Measurements from ENCODE around the gene MILR1. TPM values are rescaled to one million over a fixed set of nuclear protein-coding genes. Genes with fewer than 3 reads are reported as not detected.
A peak's percentile ranks its signal among the peaks of the same experiment; 100 is the strongest.
"Not testable (repeated sequence)": the region's sequence is repeated elsewhere in the genome, so short reads cannot be mapped to it uniquely, and the experiment has no call there.

MILR1 gene
- total RNA-seq, 2 donors from 2014 or later: 2.4 to 5.0 TPM

DNA sequence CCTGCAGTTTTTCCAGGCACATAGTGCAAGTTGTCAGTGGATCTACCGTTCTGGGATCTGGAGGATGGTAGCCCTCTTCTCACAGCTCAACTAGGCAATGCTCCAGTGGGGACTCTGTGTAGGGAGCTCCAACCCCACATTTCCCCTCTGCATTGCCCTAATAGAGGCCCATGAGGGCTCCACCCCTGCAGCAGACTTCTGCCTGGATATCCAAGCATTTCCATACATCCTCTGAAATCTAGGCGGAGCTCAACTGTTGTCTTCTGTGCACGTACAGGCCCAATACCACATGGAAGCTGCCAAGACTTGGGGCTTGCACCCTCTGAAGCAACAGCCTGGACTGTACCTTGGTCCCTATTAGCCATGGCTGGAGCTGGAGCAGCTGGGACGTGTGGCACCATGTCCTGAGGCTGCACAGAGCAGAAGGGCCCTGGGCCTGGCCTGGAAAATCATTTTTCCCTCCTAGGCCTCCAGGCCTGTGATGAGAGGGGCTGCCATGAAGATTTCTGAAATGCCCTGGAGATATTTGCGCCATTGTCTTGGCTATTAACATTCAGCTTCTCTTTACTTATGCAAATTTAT, 10.9 kb upstream of the MILR1 start:
- DNase-seq (ENCODE audit: low spot score): no peak
- no peak for TF ChIP-seq CTCF (IDR thresholded peaks at IDR 0.05)
- Histone ChIP-seq H3K27ac (no peak overlapping the region), H3K4me1 (peaks cover 0 to 11% of the 10 kb centered on the region in 2 donors), H3K27me3 (no peaks in the 10 kb centered on the region), H3K36me3 (no peaks in the 10 kb centered on the region), H3K9me3 (peaks cover 11 to 22% of the 10 kb centered on the region in 2 donors), H3K4me3 (no peak overlapping the region)

GRCh38 chr17:64439521-64439920, 9.4 kb upstream of the MILR1 start:
- H3K9me3 ChIP-seq: peaks cover 11 to 22% of the 10 kb centered on the region in 2 donors
- not testable (repeated sequence) for H3K4me3 ChIP-seq; DNase-seq (ENCODE audit: low spot score)

GRCh38 chr17:64439956-64440355, 9.0 kb upstream of the MILR1 start:
- DNase-seq (ENCODE audit: low spot score): no peak
- Histone ChIP-seq H3K4me1 (peaks cover 0 to 14% of the 10 kb centered on the region in 2 donors), H3K4me3 (no peak overlapping the region), H3K36me3 (no peaks in the 10 kb centered on the region), H3K27ac (no peak overlapping the region), H3K27me3 (no peaks in the 10 kb centered on the region), H3K9me3 (peaks cover 11 to 22% of the 10 kb centered on the region in 2 donors)
- TF ChIP-seq CTCF (IDR thresholded peaks at IDR 0.05): no peak

More at GRCh38 chr17:64439521-64439920, 9.4 kb upstream of the MILR1 start:
- H3K27ac ChIP-seq, H3K36me3 ChIP-seq, H3K27me3 ChIP-seq: not testable (repeated sequence)
- H3K4me1 ChIP-seq: peaks cover 0 to 14% of the 10 kb centered on the region in 2 donors

DNA sequence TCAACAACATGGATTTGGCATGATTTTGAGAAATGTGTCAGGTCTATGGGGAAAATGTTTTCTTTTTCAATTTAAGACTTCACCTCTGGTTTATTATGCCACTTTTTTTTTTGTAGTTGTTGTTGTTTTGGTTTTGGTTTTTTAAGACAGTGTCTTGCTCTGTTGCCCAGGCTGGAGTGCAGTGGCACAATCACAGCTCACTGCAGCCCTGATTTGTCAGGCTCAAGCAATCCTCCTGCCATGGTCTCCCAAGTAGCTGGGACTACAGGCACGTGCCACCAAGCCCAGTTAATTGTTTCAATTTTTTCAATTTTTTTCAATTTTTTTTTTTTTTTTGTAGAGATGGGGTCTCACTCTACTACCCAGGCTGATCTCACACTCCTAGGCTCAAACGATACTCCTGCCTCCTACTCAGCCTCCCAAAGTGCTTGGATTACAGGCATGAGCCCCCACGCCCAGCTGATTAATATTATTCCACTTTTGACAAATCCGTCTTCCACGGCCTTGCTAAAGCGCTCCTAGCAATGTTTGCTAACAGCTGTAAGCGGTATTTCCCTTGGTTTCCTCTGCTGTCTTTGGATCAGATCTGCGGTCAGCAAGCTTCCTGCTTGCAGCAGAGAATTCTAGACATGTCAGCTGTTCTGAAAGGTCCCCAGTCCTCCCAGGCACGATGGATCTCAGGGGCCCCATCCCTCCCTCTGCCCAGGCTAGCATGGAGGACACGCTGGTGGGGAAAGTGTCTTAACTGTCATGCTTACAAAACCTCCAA, 7.0 kb upstream of the MILR1 start:
- Histone ChIP-seq H3K36me3 (no peaks in the 10 kb centered on the region), H3K9me3 (peaks cover 11 to 22% of the 10 kb centered on the region in 2 donors), H3K27ac (peak overlapping the region; percentile 31 to 46), H3K4me3 (no peak overlapping the region), H3K4me1 (peaks cover 0 to 14% of the 10 kb centered on the region in 2 donors), H3K27me3 (no peaks in the 10 kb centered on the region)
- no peak for DNase-seq (ENCODE audit: low spot score)
- no peak for TF ChIP-seq CTCF (IDR thresholded peaks at IDR 0.05)

- no peak for DNase-seq (ENCODE audit: low spot score)
- no peak overlapping the region for H3K4me3 ChIP-seq
- TF ChIP-seq CTCF (IDR thresholded peaks at IDR 0.05): no peak
These were observed 6.4 kb upstream of the MILR1 start for GRCh38 chr17:64442541-64442971.

GRCh38 chr17:64443086-64443760, 5.7 kb upstream of the MILR1 start:
- peak overlapping the region in 1 of 2 donors; percentile 46 for H3K27ac ChIP-seq
- TF ChIP-seq CTCF (IDR thresholded peaks at IDR 0.05): no peak
- DNase-seq (ENCODE audit: low spot score): no peak

More at GRCh38 chr17:64442541-64442971, 6.4 kb upstream of the MILR1 start:
- Histone ChIP-seq H3K36me3 (no peaks in the 10 kb centered on the region), H3K27ac (peak overlapping the region; percentile 31 to 46), H3K9me3 (peaks cover 9 to 16% of the 10 kb centered on the region in 2 donors), H3K27me3 (no peaks in the 10 kb centered on the region), H3K4me1 (peaks cover 0 to 14% of the 10 kb centered on the region in 2 donors)

More at GRCh38 chr17:64443086-64443760, 5.7 kb upstream of the MILR1 start:
- Histone ChIP-seq H3K4me1 (peaks cover 0 to 14% of the 10 kb centered on the region in 2 donors), H3K36me3 (no peaks in the 10 kb centered on the region), H3K9me3 (peaks cover 3 to 9% of the 10 kb centered on the region in 2 donors), H3K4me3 (no peak overlapping the region), H3K27me3 (no peaks in the 10 kb centered on the region)

Data from right atrium auricular region (tissue), 2 donors.